GM10266 (cell line): ENCODE data around the gene ROR1.
"Not testable (repeated sequence)": the region's sequence is repeated elsewhere in the genome, so short reads cannot be mapped to it uniquely, and the experiment has no call there.

Experiments used
- DNase-seq: peaks from one replicate; pipeline ENCODE4 v3.0.0; 2012; ENCODE audit errors: extremely low spot score
- CTCF ChIP-seq: IDR thresholded peaks from 2 replicates; pipeline ENCODE4 v1.5.1; 2012; ENCODE audit warnings: mild to moderate bottlenecking, low read depth; ENCODE audit not compliant: control insufficient read depth, insufficient read depth; ENCODE audit errors: missing control alignments

Gene ROR1

GRCh38 chr1:63780565-63780964 lies 6.7 kb downstream of the ROR1 start:
- no peak for DNase-seq
- TF ChIP-seq CTCF, result no peak

- no peak for DNase-seq
- no peak for TF ChIP-seq CTCF
Measured at GRCh38 chr1:63782982-63783381, 9.2 kb downstream of the ROR1 start.

GRCh38 chr1:63784083-63784482 lies 10.3 kb downstream of the ROR1 start:
- no peak for DNase-seq
- TF ChIP-seq CTCF, result no peak

- no peak for TF ChIP-seq CTCF
- DNase-seq, result no peak
Measured at GRCh38 chr1:63784489-63785390, 10.9 kb downstream of the ROR1 start.

- DNase-seq, result not testable (repeated sequence)
Measured at GRCh38 chr1:63787270-63787669, 13.5 kb downstream of the ROR1 start.

GRCh38 chr1:63787875-63788274 lies 14.1 kb downstream of the ROR1 start:
- TF ChIP-seq CTCF, result no peak
- DNase-seq, result no peak

- DNase-seq, result no peak
- TF ChIP-seq CTCF, result no peak
Measured at GRCh38 chr1:63789856-63790605, 16.2 kb downstream of the ROR1 start.
